ENCODE measurements around the gene TOR1B.
A peak's percentile ranks its signal among the peaks of the same experiment; 100 is the strongest.
"Not testable (repeated sequence)": the region's sequence is repeated elsewhere in the genome, so short reads cannot be mapped to it uniquely, and the experiment has no call there.

TOR1B gene

GRCh38 chr9:129802833-129803675 is at the start of gene TOR1B:
TSS of gene TOR1B (plus strand) at chr9:129803184. CDS start at chr9:129803213, 29 bp downstream.
- peak; percentile 93 for DNase-seq (ENCODE audit: low read depth)

DNA sequence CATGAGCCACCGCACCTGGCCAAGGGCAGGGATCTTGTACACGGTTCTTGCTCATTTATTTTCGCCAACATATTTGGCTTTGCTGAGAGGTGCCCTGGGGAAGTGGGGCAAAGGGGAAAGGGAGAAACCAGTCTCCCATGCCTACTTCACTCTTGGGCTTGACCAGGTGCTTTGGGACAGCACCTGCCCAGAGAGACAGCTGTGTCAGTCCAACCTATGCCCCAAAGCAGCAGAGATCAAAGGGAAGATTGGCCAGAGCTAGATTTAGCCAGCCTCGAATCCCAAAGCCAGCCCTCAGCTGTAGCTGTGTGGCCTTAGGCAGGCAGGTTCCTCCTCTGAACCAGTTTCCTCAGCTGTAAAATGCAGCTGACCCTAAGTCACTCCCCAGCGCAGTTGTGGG is 47.8 kb upstream of the TOR1B start:
- DNase-seq (ENCODE audit: low read depth) = no peak

GRCh38 chr9:129756191-129756590 is 46.8 kb upstream of the TOR1B start:
- no peak for DNase-seq (ENCODE audit: low read depth)

DNA sequence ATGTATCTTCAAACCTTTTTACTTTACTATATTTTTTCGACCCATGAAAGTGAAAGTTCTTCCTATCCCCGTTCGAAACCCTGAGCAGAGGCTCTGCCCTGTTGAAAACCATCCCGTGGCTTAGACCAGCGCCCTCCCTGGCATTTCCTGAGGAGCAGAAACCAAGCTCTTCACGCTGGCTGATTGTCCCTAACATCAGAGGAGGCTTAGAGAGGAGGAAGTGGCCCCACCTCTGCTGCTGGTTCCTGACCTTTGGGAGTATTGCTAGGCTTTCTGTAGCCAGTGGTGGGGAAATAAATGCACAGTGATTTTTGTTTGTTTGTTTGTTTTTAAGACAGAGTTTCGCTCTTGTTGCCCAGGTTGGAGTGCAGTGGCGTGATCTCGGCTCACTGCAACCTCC is 45.9 kb upstream of the TOR1B start:
- no peak for DNase-seq (ENCODE audit: low read depth)

- DNase-seq (ENCODE audit: low read depth) = no peak
Observed at GRCh38 chr9:129759319-129759718, 43.7 kb upstream of the TOR1B start.

DNA sequence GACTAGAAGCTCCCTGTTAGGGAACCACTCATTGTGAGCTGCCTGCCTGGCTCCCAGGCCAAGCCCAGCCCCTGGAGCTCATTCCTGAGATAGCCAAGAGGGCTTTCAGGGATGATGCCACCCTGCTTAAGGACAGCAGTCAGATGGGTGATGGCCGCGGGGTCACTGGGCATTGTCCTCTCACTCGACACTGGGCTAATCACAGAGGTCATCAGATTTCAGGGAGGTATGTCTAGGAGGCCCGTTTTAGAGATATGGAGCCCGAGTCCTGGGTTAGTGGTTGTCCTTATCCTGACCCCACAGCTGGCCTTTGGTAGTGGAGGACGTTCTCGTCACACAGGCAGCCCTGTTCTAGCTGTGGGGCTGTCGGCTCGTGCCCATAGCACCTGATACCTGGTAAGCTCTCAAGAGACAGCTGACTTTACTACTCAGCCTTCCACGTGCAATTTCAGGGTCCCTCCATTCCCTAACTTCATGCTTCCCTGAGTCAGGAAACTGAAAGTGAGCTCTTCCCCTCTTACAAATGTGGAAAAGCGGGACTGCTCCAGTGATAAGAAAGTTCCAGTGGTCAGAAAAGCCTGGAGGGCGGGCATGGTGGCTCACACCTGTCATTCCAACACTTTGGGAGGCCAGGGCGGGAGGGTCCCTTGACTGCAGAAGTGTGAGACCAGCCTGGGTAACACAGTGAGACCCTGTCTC is 43.0 kb upstream of the TOR1B start:
- DNase-seq (ENCODE audit: low read depth) = no peak

DNA sequence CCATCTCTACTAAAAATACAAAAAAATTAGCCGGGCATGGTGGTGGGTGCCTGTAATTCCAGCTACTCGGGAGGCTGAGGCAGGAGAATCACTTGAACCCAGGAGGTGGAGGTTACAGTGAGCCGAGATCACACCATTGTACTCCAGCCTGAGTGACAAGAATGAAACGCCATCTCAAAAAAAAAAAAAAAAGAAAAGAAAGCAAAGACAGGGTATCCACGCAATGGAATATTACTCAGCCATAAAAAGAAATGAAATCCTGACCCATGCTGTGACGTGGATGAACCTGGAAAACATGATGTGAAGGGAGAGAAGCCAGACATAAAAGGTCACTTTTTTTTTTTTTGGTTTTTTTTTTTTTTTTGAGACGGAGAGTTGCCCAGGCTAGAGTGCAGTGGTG is 42.2 kb upstream of the TOR1B start:
- not testable (repeated sequence) for DNase-seq (ENCODE audit: low read depth)

DNA sequence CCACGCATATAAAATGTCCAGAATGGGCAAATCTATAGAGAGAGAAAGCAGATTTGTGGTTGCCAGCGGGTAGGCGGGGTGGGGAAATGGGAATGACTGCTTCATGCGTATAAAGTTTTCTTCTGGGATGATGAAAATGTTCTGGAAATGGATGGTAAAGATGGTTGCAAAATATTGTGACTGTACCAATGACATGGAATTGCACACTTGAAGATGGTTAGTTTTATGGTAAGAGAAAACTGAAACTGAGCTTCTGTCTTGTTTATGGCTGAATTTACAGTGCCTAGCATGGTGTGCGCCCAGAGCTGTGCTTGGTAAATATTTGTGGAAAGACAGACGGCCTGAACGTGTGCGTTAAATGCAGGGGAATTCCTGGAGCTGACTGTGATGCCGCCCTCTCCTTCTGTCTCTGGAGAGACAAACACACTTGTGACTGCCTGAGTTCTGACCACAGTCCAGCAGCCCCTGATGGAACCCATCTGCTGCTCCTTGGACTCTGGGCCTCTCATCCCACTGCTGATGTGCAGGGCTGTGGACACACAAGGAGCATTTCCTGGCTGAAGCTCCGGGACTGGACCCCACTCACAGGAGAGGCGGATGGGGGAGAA is 41.6 kb upstream of the TOR1B start:
- no peak for DNase-seq (ENCODE audit: low read depth)

DNA sequence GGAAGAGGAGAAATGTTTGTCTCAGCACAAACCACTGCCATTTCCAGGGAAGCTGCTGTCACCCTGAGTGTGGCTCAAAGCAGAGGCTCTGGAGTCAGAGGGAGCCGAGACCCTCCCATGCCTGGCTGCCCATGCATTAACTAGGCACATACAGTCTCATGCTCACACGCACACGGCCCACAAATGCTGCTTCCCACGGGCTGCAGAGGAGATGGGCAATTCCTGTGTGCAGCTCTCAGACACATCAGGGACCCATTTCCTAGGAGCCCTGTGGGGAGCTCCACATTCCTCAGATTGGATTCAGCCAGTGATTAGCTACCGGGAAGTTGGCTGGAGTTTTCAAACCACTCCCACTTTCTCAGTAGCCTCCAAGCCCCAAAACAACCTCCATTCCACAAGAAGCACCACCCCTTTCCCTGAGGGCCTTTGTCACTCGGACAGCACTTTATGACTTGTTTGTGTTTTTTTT is 41.0 kb upstream of the TOR1B start:
- no peak for DNase-seq (ENCODE audit: low read depth)

- not testable (repeated sequence) for DNase-seq (ENCODE audit: low read depth)
Observed at GRCh38 chr9:129762370-129762984, 40.5 kb upstream of the TOR1B start.

DNA sequence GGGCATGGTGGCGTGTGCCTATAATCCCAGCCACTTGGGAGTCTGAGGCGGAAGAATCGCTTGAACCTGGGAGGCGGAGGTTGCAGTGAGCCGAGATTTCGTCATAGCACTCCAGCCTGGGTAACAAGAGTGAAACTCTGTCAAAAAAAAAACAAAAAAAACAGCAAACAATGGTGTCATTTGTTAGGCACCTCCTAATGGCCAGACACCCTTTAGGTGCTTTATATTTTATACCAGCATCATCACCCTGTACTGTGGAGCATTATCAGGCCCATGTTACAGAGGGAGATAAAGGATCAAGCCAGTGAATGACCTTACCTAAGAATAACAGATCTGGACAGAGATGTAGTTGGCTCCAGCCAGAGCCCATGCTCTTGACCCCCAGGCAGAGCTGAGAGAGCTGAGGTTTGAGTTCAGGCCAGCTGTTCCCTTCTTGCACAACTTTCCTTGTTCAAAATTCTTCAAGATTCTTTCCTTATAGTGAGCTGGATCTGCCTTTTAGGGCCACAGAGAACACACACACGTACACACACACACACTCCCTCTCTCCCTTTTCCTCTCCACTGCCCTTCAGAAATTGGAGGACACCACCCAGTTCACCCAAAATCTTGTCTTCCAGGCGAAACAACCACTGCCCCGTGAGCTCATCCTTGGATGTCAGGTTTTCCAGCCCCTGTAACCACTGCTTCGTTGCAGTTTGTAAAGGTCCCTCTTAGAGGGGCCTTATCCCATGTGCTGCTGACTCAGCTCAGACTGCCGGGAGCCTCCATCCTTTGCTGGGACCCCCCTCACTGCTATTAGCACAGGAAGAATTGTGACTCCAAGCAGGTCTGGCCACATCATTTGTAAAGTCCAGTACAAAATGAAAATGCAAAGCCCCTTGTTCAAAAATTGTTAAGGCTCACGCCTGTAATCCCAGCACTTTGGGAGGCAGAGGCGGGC is 39.7 kb upstream of the TOR1B start:
- DNase-seq (ENCODE audit: low read depth) = no peak

DNA sequence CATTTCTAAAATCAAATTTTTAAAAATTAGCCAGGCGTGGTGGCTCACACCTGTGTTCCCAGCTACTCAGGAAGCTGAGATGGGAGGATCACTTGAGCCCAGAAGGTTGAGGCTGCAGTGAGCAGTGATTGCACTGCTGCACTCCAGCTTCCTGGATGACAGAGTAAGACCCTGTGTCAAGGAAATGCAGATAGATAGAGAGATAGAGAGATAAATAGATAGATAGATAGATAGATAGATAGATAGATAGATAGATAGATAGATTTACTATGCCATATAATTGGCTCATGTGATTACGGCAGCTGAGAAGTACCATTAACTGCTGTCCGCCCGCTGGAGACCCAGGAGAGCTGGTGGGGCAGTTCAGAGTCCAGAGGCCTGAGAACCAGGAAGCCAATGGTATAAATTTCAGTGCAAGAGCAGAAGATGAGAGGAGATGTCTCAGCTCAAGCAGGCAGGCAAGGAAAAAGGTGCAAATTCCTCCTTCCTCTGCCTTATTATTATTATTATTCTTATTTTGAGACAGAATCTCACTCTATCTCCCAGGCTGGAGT is 37.1 kb upstream of the TOR1B start:
- DNase-seq (ENCODE audit: low read depth) = no peak

- no peak for DNase-seq (ENCODE audit: low read depth)
Observed at GRCh38 chr9:129768486-129768885, 34.5 kb upstream of the TOR1B start.

DNA sequence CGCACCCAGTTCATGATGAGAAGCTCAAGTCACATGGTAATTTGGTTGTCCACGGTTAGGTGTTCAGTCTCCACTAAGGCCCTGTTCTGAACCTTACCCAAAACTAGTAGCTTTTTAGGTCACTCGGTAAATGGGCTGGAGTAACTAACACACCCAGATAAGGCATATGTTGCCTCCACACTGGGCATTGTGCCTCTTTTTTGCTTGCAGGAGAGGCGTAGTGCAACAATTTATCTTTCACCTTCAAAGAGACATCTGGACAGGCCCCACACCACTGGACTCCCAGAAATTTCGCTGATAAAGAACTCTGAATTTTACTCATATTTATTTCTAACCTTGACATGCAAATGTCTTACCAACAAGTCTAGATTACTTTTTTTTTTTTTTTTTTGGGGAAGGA is 33.3 kb upstream of the TOR1B start:
- no peak for DNase-seq (ENCODE audit: low read depth)

- DNase-seq (ENCODE audit: low read depth) = no peak
Observed at GRCh38 chr9:129770741-129771140, 32.2 kb upstream of the TOR1B start.

- no peak for DNase-seq (ENCODE audit: low read depth)
Observed at GRCh38 chr9:129773262-129774048, 29.5 kb upstream of the TOR1B start.

GRCh38 chr9:129774791-129775447 is 28.1 kb upstream of the TOR1B start:
- DNase-seq (ENCODE audit: low read depth) = no peak

DNA sequence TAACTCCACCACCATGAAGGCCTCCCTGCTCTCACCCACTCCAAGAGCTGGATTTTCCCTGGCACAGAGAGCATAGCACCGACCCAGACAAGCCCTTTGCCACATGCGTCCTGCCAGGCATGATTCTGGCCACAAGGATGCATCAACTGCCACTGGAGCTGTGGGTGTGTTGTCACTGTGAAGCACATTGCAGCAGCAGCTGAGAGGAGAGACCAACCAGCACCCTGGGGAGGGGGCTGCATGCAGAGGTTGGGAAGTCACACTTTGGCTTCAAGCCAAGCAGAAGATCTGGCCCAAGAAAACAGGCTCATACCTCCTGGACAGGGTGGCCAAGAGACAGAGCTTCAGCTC is 27.6 kb upstream of the TOR1B start:
- DNase-seq (ENCODE audit: low read depth) = no peak

DNA sequence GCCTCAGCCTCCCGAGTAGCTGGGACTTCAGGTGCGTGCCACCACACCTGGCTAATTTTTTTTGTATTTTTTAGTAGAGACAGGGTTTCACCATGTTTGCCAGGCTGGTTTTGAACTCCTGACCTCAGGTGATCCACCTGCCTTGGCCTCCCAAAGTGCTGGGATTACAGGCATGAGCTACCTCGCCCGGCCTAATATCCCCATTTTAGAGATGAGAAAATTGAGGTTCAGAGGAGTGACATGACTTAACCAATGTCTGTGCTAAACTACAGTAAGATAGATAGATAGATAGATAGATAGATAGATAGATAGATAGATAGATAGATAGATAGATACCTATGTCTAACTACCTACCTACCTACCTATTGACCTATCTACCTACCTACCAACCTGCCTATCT is 26.9 kb upstream of the TOR1B start:
- not testable (repeated sequence) for DNase-seq (ENCODE audit: low read depth)

DNA sequence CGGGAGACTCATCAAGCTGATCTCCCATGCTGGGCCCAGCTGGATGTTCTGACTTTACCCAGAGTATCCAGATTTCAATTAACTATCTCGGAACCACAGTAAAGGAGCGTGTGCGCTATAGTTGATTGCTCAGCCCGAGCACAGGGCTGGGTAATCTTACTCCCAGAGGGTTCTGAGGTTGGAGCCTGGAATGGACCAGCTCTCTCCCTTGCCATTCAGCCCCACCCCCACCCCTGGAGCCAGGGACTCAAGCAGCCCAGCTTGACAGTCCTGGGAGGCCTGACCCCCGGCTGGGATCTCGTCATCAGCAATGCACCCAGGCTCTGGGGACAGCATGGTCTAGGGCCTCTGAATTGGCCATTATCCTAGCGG is 26.4 kb upstream of the TOR1B start:
- no peak for DNase-seq (ENCODE audit: low read depth)
